RWPE1 (cell line): ENCODE results near the gene ALDH1B1.

Source experiments
- CTCF ChIA-PET: fragments of 350-600 bp; sonication (Branson Sonifier 250); formaldehyde crosslinking; extraction: SDS; loops from one replicate; lab custom pipeline; 2021; lab: Yijun Ruan, JAX
- POLR2A ChIA-PET: fragments of 400-600 bp; formaldehyde crosslinking; extraction: SDS; loops from one replicate; lab custom pipeline; 2020; ENCODE audit warnings: antibody characterized with exemption; ENCODE audit not compliant: low non-redundant PET; lab: Yijun Ruan, JAX
- DNase-seq: peaks from one replicate; pipeline ENCODE4 v3.0.0; 2012; ENCODE audit warnings: low spot score
- H3K27ac ChIP-seq: fragments of 450-650 bp; 2 replicates; pipeline ENCODE4 v1.5.1; 2017
- TF ChIP-seq, protein P1 (sequence below): fragments of 450-650 bp; conservative IDR thresholded peaks from 2 replicates; pipeline ENCODE4 v1.5.1; 2017; ENCODE audit warnings: low read depth, mild to moderate bottlenecking

ALDH1B1 gene

DNA sequence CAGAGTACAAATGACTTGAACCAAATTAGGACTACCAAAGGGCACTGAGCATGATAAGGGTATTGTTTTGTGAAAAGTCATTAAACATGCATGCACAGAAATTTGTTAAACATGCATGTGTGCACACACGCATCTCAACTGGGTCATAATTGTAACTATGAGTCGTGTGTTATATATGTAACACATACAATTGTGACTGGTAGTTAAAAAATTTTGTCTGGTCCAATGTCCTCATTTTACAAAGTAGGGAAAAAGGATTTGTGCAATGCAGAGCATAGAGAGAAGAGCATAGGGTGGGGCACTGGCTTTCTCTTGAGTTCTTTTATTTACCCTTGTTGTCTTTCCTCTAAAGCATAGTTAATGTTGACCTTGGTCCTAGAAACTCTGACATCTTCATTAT is 51.1 kb downstream of the ALDH1B1 start:
- no peak overlapping the region for H3K27ac ChIP-seq
- TF ChIP-seq, protein P1, sequence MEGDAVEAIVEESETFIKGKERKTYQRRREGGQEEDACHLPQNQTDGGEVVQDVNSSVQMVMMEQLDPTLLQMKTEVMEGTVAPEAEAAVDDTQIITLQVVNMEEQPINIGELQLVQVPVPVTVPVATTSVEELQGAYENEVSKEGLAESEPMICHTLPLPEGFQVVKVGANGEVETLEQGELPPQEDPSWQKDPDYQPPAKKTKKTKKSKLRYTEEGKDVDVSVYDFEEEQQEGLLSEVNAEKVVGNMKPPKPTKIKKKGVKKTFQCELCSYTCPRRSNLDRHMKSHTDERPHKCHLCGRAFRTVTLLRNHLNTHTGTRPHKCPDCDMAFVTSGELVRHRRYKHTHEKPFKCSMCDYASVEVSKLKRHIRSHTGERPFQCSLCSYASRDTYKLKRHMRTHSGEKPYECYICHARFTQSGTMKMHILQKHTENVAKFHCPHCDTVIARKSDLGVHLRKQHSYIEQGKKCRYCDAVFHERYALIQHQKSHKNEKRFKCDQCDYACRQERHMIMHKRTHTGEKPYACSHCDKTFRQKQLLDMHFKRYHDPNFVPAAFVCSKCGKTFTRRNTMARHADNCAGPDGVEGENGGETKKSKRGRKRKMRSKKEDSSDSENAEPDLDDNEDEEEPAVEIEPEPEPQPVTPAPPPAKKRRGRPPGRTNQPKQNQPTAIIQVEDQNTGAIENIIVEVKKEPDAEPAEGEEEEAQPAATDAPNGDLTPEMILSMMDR: no peak
- peak; percentile 56 for DNase-seq
- POLR2A ChIA-PET: no interaction called here
- CTCF ChIA-PET: interaction anchor here (0.6 kb wide), 1 partner anchor 216 kb away, joined by 3 read pairs; no protein-coding TSS in a partner anchor

DNA sequence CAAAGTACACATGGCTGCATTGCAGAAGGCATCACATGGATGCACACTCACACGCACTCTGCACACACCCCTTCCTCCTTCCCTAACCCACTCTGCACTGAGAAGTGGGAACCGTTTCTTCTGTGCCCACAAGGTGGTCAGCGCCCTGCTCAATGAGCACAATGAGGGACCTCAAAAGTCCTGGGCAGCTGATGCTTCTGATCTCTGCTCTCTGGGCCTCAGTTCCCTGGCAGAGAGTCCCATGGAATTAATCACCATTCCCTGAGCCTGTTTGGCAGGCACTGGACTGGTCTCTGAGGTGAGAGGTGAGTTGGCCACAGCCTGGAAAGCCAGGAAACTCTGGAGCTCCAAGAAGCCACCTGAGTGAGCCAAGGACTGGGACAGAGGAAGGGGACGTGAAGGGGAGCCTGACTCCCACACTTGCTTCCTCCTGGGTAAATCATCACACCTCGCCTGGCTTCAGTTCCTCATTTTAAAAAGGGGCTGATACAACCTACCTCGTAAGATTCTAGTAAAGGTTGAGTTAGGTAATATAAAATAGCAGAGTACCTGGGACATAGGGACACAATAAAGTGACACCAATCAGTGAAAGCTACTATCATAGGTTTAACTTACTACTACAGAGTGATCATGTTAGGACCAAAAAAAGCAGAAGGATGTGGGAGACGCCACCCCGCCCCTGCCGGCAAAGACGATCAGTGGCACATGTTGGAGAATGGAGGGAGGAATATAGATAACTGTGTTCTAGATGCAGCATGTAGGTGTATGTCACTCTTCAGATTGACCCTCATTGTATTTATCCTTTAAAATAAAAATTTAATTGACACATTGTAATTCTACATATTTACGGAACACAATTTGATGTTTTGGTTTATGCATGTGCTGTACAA is 52.9 kb downstream of the ALDH1B1 start:
- H3K27ac ChIP-seq: no peak overlapping the region
- POLR2A ChIA-PET: no interaction called here
- TF ChIP-seq, protein P1: no peak
- CTCF ChIA-PET: no interaction called here
- DNase-seq: no peak

DNA sequence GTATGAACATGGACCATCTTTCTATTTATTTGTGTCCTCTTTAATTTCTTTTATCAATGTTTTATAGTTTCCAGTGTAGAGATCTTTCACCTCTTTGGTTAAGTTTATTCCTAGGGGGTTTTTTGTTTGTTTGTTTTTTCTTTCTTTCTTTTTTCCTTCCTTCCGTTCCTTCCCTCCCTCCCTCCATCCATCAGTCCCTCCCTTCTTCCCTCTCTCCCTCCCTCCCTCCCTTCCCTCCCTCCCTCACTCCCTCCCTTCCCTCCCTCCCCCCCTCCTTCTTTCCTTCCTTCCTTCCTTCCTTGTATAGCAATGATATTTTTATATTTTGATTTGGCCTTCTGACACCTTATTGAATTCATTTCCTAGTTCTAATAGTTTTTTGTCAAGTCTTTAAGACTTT is 55.2 kb downstream of the ALDH1B1 start:
- CTCF ChIA-PET: interaction anchor here (0.5 to 0.7 kb wide), 2 partner anchors 223 to 314 kb away, joined by 3 to 6 read pairs; no protein-coding TSS in a partner anchor
- TF ChIP-seq, protein P1: no peak

More for the DNA sequence above, 55.2 kb downstream of the ALDH1B1 start:
- H3K27ac ChIP-seq: no peak overlapping the region
- DNase-seq: no peak
- POLR2A ChIA-PET: no interaction called here
